ENCODE results near the gene NKAIN4. TPM values are rescaled to one million over a fixed set of nuclear protein-coding genes. Genes with fewer than 3 reads are reported as not detected.

The NKAIN4 gene
- total RNA-seq, 2 experiments from 2014 or later: not detected

GRCh38 chr20:63198606-63199005 lies 55.7 kb downstream of the NKAIN4 start:
- H3K4me1 ChIP-seq (ENCODE audit: insufficient read depth, low read length, poor library complexity, severe bottlenecking): no peaks in the 10 kb centered on the region
- peaks cover 70% of the 10 kb centered on the region for H3K79me2 ChIP-seq (ENCODE audit: insufficient read depth, low read depth, low read length)
- POLR2A ChIA-PET: interaction anchor here (0.7 kb wide), 1 partner anchor 659 kb away, joined by 3 read pairs; no protein-coding TSS in a partner anchor
- H3K36me3 ChIP-seq (ENCODE audit: insufficient read depth, low read length): peaks cover 93% of the 10 kb centered on the region
- TF ChIP-seq EZH2phosphoT487 (IDR thresholded peaks at IDR 0.05; ENCODE audit: borderline replicate concordance, low read depth, low read length): no peak
- TF ChIP-seq, protein P1, sequence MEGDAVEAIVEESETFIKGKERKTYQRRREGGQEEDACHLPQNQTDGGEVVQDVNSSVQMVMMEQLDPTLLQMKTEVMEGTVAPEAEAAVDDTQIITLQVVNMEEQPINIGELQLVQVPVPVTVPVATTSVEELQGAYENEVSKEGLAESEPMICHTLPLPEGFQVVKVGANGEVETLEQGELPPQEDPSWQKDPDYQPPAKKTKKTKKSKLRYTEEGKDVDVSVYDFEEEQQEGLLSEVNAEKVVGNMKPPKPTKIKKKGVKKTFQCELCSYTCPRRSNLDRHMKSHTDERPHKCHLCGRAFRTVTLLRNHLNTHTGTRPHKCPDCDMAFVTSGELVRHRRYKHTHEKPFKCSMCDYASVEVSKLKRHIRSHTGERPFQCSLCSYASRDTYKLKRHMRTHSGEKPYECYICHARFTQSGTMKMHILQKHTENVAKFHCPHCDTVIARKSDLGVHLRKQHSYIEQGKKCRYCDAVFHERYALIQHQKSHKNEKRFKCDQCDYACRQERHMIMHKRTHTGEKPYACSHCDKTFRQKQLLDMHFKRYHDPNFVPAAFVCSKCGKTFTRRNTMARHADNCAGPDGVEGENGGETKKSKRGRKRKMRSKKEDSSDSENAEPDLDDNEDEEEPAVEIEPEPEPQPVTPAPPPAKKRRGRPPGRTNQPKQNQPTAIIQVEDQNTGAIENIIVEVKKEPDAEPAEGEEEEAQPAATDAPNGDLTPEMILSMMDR (conservative IDR thresholded peaks at IDR 0.05; ENCODE audit: low read length): no peak
- CTCF ChIA-PET (ENCODE audit: unreplicated experiment): no interaction called here
- no peak overlapping the region for H2AFZ ChIP-seq (ENCODE audit: low read length)
- H4K20me1 ChIP-seq (ENCODE audit: insufficient read depth, low read length): peaks cover 40% of the 10 kb centered on the region
- intact Hi-C loops (cut with micrococcal nuclease; ENCODE audit: unreplicated experiment): no loop called here
- H3K9me3 ChIP-seq (ENCODE audit: low read length): no peaks in the 10 kb centered on the region
- no peak for DNase-seq (ENCODE audit: low spot score)
- H3K4me3 ChIP-seq (ENCODE audit: low read depth, low read length, poor library complexity, severe bottlenecking): no peak overlapping the region
- no TSS peak for BruUV-seq (replicated peaks)
- no peak overlapping the region for H3K4me2 ChIP-seq (ENCODE audit: low read length)
- H3K9me2 ChIP-seq (ENCODE audit: insufficient read depth, low read length): no peaks in the 10 kb centered on the region
- H3K27ac ChIP-seq (ENCODE audit: low read depth, low read length, poor library complexity, severe bottlenecking): no peak overlapping the region

- intact Hi-C loops (cut with micrococcal nuclease; ENCODE audit: unreplicated experiment): no loop called here
- Histone ChIP-seq H3K4me1 (ENCODE audit: insufficient read depth, low read length, poor library complexity, severe bottlenecking) (no peaks in the 10 kb centered on the region), H3K4me3 (ENCODE audit: low read depth, low read length, poor library complexity, severe bottlenecking) (no peak overlapping the region), H3K27ac (ENCODE audit: low read depth, low read length, poor library complexity, severe bottlenecking) (no peak overlapping the region), H4K20me1 (ENCODE audit: insufficient read depth, low read length) (peaks cover 35% of the 10 kb centered on the region), H3K9me3 (ENCODE audit: low read length) (no peaks in the 10 kb centered on the region), H2AFZ (ENCODE audit: low read length) (no peak overlapping the region), H3K9me2 (ENCODE audit: insufficient read depth, low read length) (no peaks in the 10 kb centered on the region), H3K36me3 (ENCODE audit: insufficient read depth, low read length) (peaks cover 77% of the 10 kb centered on the region), H3K4me2 (ENCODE audit: low read length) (no peak overlapping the region), H3K79me2 (ENCODE audit: insufficient read depth, low read depth, low read length) (peaks cover 62% of the 10 kb centered on the region)
- no TSS peak for BruUV-seq (replicated peaks)
- CTCF ChIA-PET (ENCODE audit: unreplicated experiment): no interaction called here
- TF ChIP-seq EZH2phosphoT487 (IDR thresholded peaks at IDR 0.05; ENCODE audit: borderline replicate concordance, low read depth, low read length): no peak
- TF ChIP-seq, protein P1 (conservative IDR thresholded peaks at IDR 0.05; ENCODE audit: low read length): no peak
- POLR2A ChIA-PET: no interaction called here
- DNase-seq (ENCODE audit: low spot score): no peak
Measured at GRCh38 chr20:63196768-63197470, 57.3 kb downstream of the NKAIN4 start.

GRCh38 chr20:63194797-63195173 lies 59.5 kb downstream of the NKAIN4 start:
- POLR2A ChIA-PET: interaction anchor here (1.1 kb wide), 1 partner anchor 40 kb away, joined by 3 read pairs; no protein-coding TSS in a partner anchor
- intact Hi-C loops (cut with micrococcal nuclease; ENCODE audit: unreplicated experiment): no loop called here
- no peak overlapping the region for H3K27ac ChIP-seq (ENCODE audit: low read depth, low read length, poor library complexity, severe bottlenecking)
- no peaks in the 10 kb centered on the region for H3K4me1 ChIP-seq (ENCODE audit: insufficient read depth, low read length, poor library complexity, severe bottlenecking)
- no peaks in the 10 kb centered on the region for H3K9me2 ChIP-seq (ENCODE audit: insufficient read depth, low read length)
- DNase-seq (ENCODE audit: low spot score): no peak
- no peak for TF ChIP-seq EZH2phosphoT487 (IDR thresholded peaks at IDR 0.05; ENCODE audit: borderline replicate concordance, low read depth, low read length)
- TF ChIP-seq, protein P1 (conservative IDR thresholded peaks at IDR 0.05; ENCODE audit: low read length): no peak
- CTCF ChIA-PET (ENCODE audit: unreplicated experiment): no interaction called here
- no peaks in the 10 kb centered on the region for H3K9me3 ChIP-seq (ENCODE audit: low read length)
- no peak overlapping the region for H3K4me3 ChIP-seq (ENCODE audit: low read depth, low read length, poor library complexity, severe bottlenecking)
- BruUV-seq (replicated peaks): no TSS peak
- peaks cover 41% of the 10 kb centered on the region for H3K79me2 ChIP-seq (ENCODE audit: insufficient read depth, low read depth, low read length)
- no peak overlapping the region for H3K4me2 ChIP-seq (ENCODE audit: low read length)
- H3K36me3 ChIP-seq (ENCODE audit: insufficient read depth, low read length): peaks cover 55% of the 10 kb centered on the region
- peaks cover 25% of the 10 kb centered on the region for H4K20me1 ChIP-seq (ENCODE audit: insufficient read depth, low read length)
- no peak overlapping the region for H2AFZ ChIP-seq (ENCODE audit: low read length)

Data from OCI-LY7 (cell line).